GM19193 (cell line): Measurements from ENCODE around the gene ZNF653.

Experiments
- POLR2A ChIP-seq: IDR thresholded peaks from 4 replicates; pipeline ENCODE4 v1.6.1; 2011; ENCODE audit not compliant: insufficient read depth, insufficient read length; ENCODE audit errors: extremely low read depth

Gene ZNF653

DNA sequence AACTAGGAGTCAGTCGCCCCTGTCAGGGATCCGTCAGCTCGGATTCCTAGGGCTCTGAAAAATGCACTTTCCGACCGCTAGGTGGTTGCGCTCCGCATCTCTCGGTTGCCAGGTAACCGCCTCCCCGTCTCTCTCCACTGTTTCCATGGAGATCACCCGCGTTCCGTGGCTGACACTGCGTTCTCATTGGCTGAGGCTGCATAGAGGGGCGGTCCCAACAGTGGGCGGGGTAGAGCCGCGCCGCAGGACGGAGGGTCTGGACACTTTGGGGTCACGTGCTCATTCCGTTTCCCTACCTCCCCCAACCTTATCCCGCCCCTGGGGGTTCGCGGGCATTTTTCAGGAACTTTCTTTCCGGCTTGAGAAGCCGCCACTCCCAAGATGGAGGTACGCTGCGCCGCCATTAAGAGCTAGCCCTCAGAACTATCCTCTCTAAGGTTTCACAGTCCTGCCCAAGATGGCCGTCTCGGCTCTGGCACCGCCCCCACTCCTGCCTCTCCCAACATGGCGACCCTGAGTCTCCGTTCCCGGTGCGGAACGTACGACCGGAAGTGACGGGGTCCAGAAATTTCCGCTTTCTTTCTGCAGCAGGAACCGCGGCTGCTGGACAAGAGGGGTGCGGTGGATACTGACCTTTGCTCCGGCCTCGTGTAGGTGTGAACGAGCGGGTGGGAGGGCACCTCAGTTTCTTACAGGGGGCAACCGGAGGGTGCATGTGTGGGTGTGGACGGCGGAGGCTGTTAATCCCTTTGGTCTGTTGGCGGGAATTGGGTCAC, 70.4 kb downstream of the ZNF653 start, which contains the start of the genes ODAD3 and PRKCSH:
Gene ODAD3, minus strand, starts transcription at position 65 of the 776 bp plus-strand sequence. CDS start 105 bp downstream, outside the sequence.
Gene PRKCSH, plus strand, starts transcription at position 579 of the 776 bp plus-strand sequence. CDS start 483 bp downstream, outside the sequence.
- TF ChIP-seq POLR2A, result peak; percentile 81

DNA sequence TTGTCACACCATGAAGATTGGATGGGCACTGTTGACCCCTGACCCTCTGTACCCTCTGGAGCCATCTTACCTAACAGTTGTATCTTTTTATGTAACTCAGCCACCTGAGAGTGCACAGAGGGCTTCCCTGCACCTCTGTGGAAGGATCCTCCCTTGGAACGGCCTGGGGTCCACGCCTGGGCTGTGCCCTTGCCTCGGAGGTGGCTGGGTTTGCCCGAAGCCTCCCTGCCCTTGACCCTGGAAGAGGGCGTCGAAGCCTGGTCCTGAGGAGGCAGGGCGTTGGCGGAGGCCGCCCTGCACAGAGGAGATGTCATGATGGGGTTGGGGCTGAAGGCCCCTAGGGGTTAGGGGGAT, 71.0 kb downstream of the ZNF653 start:
- no peak for TF ChIP-seq POLR2A
